Ovary (tissue), 9 donors: ENCODE results near the gene PTPRG. TPM values are rescaled to one million over a fixed set of nuclear protein-coding genes. Genes with fewer than 3 reads are reported as not detected.

Experiments used
- DNase-seq, 5 donors: peaks; one replicate each; pipeline ENCODE4 v3.0.0-alpha.2; 2019 to 2020
- H3K27ac ChIP-seq, 2 donors: fragments of 200-600 bp; one replicate each; pipeline versions ENCODE4 v1.5.1 to v1.8.0; 2019 to 2022
- H3K27me3 ChIP-seq: fragments of 200-600 bp; one replicate; pipeline ENCODE4 v1.8.0; 2022
- H3K36me3 ChIP-seq: fragments of 200-600 bp; sonication (generic); one replicate; pipeline ENCODE4 v1.5.1; 2019
- H3K4me1 ChIP-seq: one replicate; pipeline ENCODE4 v1.8.1; 2013; ENCODE audit warnings: mild to moderate bottlenecking, moderate library complexity; ENCODE audit not compliant: insufficient read depth
- H3K4me3 ChIP-seq: fragments of 200-600 bp; sonication (generic); one replicate; pipeline ENCODE4 v1.5.1; 2017
- H3K9me3 ChIP-seq, 2 donors: fragments of 200-600 bp in 1 of 2; sonication (generic) in 1 of 2; one replicate each; pipeline versions ENCODE4 v1.5.1 to v1.8.1; 2013 to 2019; ENCODE audit warnings: mild to moderate bottlenecking in 1 of 2, moderate library complexity in 1 of 2
- CTCF ChIP-seq, 3 donors: fragments of 450-650 bp in 2 of 3; fragments of 200-600 bp in 1 of 3; IDR thresholded peaks; one replicate each; pipeline versions ENCODE4 v1.5.1 to v1.8.0; 2016 to 2022; ENCODE audit warnings: antibody characterized with exemption in 3 of 3, mild to moderate bottlenecking in 1 of 3
- EP300 ChIP-seq: sonication (generic); formaldehyde crosslinking; IDR thresholded peaks from one replicate; pipeline ENCODE4 v1.6.1; 2017; ENCODE audit warnings: antibody characterized with exemption
- POLR2A ChIP-seq: fragments of 450-650 bp; IDR thresholded peaks from one replicate; pipeline ENCODE4 v1.6.1; 2017; ENCODE audit warnings: antibody characterized with exemption, mild to moderate bottlenecking, moderate library complexity
- WGBS, 3 donors: extraction: QIAGEN DNeasy Blood & Tissue Kit in 1 of 3; methylation state at CpG; one replicate each; pipeline versions ENCODE4 v1.1.5 to v1.1.7; 2013 to 2017; 5-methylcytosine and 5-hydroxymethylcytosine counted together
- intact Hi-C, 4 donors: fragments of 100-400 bp; cut with DNase I; formaldehyde crosslinking; loops; one replicate each; pipeline versions ENCODE4 v1.11.0 to v1.15.1; 2022 to 2023
- polyA plus RNA-seq, 2 donors: library from polyadenylated mRNA; stranded (reverse); fragments of 200-250 nt in 1 of 2; fragments of 350-450 nt in 1 of 2; fragmentation: Illumina TruSeq in 1 of 2; extraction: RNeasy Lipid Tissue Mini Kit (QIAGEN cat#74804) in 1 of 2; gene quantifications; one replicate each; pipeline ENCODE4 v1.2.3, GENCODE V29; 2013 to 2014
- total RNA-seq, 7 donors: library from RNA; depleted of rRNA in 2 of 7; stranded (reverse); fragments of >200 nt in 2 of 7; fragmentation: NEBNext Ultra II Directional in 3 of 7; extraction: Animal tissue kit (Norgen Biotek cat#: 25700) in 3 of 7; gene quantifications; one replicate each; pipeline versions ENCODE4 v1.1.0 to v1.2.4, GENCODE V29; 2016 to 2023
- donor health status: DM: no; HTN: no; CAD: no; lungs with moderate emphysema.
- donor health status: DM: no; HTN: no; CAD: no.
- donor health status: Bipolar disorder and iron deficiency.
- donor health status: DM: yes; HTN: yes; CAD: no.
- donor health status: DM: no; HTN: no; CAD: no.
- donor health status: DM: yes; HTN: yes; CAD: no.

PTPRG gene
- total and polyA plus RNA-seq, 9 donors = 18.2 to 87.9 (median 47.7) TPM

GRCh38 chr3:62253971-62254370 lies 692.6 kb downstream of the PTPRG start:
- Histone ChIP-seq H3K9me3 (no peaks in the 10 kb centered on the region), H3K36me3 (no peaks in the 10 kb centered on the region), H3K4me3 (no peak overlapping the region), H3K4me1 (peaks cover 4% of the 10 kb centered on the region), H3K27me3 (no peaks in the 10 kb centered on the region), H3K27ac (no peak overlapping the region)
- 64 to 69% (median 66%) methylated on average over 3 of the region's 3 CpGs for WGBS, 3 donors
- no peak for DNase-seq
- no peak for TF ChIP-seq EP300
- no peak for TF ChIP-seq POLR2A
- no peak for TF ChIP-seq CTCF (IDR thresholded peaks at IDR 0.05)
- intact Hi-C loops = no loop called here

- Histone ChIP-seq H3K27me3 (no peaks in the 10 kb centered on the region), H3K4me3 (no peak overlapping the region), H3K27ac (no peak overlapping the region), H3K9me3 (no peaks in the 10 kb centered on the region), H3K4me1 (peaks cover 3% of the 10 kb centered on the region), H3K36me3 (no peaks in the 10 kb centered on the region)
- intact Hi-C loops = no loop called here
- TF ChIP-seq POLR2A (no peak), CTCF (IDR thresholded peaks at IDR 0.05) (no peak), EP300 (no peak)
- DNase-seq = no peak
- WGBS, 3 donors = 95 to 98% (median 96%) methylated on average over 2 of the region's 2 CpGs
These were observed 694.4 kb downstream of the PTPRG start for GRCh38 chr3:62255758-62256157.

DNA sequence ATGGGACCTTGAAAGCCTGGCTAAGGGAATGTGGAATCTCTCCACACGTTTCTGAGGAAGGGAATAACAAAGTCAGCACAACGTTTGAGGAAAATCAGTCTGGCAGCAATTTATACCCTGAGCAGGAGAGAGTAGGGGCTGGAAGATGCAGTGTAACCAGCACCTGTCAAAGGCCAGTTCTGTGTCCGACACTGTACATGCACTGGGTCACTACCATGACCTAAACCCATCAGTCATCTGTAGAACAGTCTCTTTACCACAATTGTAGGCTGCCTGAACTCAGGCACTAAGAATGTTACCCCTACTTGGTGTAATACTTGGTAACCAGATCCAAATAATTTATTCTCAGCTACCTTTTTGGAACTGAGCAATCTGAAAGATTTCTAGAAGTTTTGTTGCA lies 698.6 kb downstream of the PTPRG start:
- Histone ChIP-seq H3K4me3 (no peak overlapping the region), H3K36me3 (no peaks in the 10 kb centered on the region), H3K27ac (no peak overlapping the region), H3K27me3 (no peaks in the 10 kb centered on the region), H3K4me1 (no peaks in the 10 kb centered on the region), H3K9me3 (no peaks in the 10 kb centered on the region)
- intact Hi-C loops = no loop called here
- TF ChIP-seq EP300 (no peak), CTCF (IDR thresholded peaks at IDR 0.05) (no peak), POLR2A (no peak)
- 35 to 45% (median 38%) methylated on average over 3 of the region's 3 CpGs for whole genome bisulfite sequencing, 3 donors
- no peak for DNase-seq

DNA sequence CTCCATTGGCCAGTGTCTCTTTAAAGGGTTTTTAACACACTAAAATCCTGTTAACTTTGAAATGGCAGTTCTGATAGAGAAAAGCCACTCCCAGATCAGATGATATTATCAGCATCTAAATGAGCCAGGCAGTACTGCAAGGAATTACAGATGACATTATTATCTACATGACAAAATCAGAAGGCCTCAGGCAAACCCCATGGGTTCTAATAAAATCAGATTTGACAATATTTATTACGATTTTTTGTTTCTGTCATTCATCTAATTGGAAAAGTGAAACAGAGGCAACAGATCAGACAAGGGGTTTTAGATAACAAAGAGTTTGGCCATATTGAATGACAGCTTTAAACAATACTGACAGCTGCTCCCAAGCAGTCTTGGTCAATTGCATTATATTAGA lies 699.3 kb downstream of the PTPRG start:
- H3K36me3 ChIP-seq = no peaks in the 10 kb centered on the region
- intact Hi-C loops = no loop called here
- no peak for DNase-seq
- 92 to 98% (median 95%) methylated on average over 1 of the region's 1 CpG for WGBS, 3 donors
- no peaks in the 10 kb centered on the region for H3K27me3 ChIP-seq
- H3K9me3 ChIP-seq = no peaks in the 10 kb centered on the region
- no peaks in the 10 kb centered on the region for H3K4me1 ChIP-seq
- no peak overlapping the region for H3K4me3 ChIP-seq
- no peak for TF ChIP-seq CTCF (IDR thresholded peaks at IDR 0.05)
- no peak for TF ChIP-seq EP300
- no peak for TF ChIP-seq POLR2A
- H3K27ac ChIP-seq = no peak overlapping the region

- WGBS, 3 donors = 48 to 63% (median 57%) methylated on average over 3 of the region's 3 CpGs
- intact Hi-C loops = no loop called here
- H3K9me3 ChIP-seq = no peaks in the 10 kb centered on the region
- no peak overlapping the region for H3K4me3 ChIP-seq
- H3K27ac ChIP-seq = no peak overlapping the region
- DNase-seq = no peak
- no peaks in the 10 kb centered on the region for H3K4me1 ChIP-seq
- no peaks in the 10 kb centered on the region for H3K27me3 ChIP-seq
- no peaks in the 10 kb centered on the region for H3K36me3 ChIP-seq
- TF ChIP-seq CTCF (IDR thresholded peaks at IDR 0.05) (no peak), EP300 (no peak), POLR2A (no peak)
These were observed 699.8 kb downstream of the PTPRG start for GRCh38 chr3:62261121-62261520.
